GM12872 (cell line): ENCODE results near the gene SLC30A4.

Source experiments
- CTCF ChIP-seq: IDR thresholded peaks from 3 replicates; pipeline ENCODE4 v1.5.1; 2011; ENCODE audit warnings: low read depth, mild to moderate bottlenecking, low read length, moderate library complexity; ENCODE audit not compliant: insufficient read depth

The SLC30A4 gene

GRCh38 chr15:45474799-45475198 is 47.8 kb downstream of the SLC30A4 start:
- no peak for TF ChIP-seq CTCF

- no peak for TF ChIP-seq CTCF
Observed at GRCh38 chr15:45473068-45473467, 49.5 kb downstream of the SLC30A4 start.

- no peak for TF ChIP-seq CTCF
Observed at GRCh38 chr15:45471151-45471550, 51.4 kb downstream of the SLC30A4 start.

GRCh38 chr15:45469441-45469840 is 53.1 kb downstream of the SLC30A4 start:
- TF ChIP-seq CTCF: no peak

GRCh38 chr15:45469027-45469426 is 53.5 kb downstream of the SLC30A4 start:
- no peak for TF ChIP-seq CTCF

GRCh38 chr15:45468294-45468693 is 54.3 kb downstream of the SLC30A4 start:
- TF ChIP-seq CTCF: no peak

- peak; percentile 88 for TF ChIP-seq CTCF
Observed at GRCh38 chr15:45458746-45459403, 63.7 kb downstream of the SLC30A4 start.
